ENCODE results near the gene CHD1L.

- TF ChIP-seq EGR1 (IDR thresholded peaks at IDR 0.05) (no peak), CREB1 (IDR thresholded peaks at IDR 0.05; ENCODE audit: low read depth) (no peak), MAX (IDR thresholded peaks at IDR 0.05) (no peak), TAF1 (IDR thresholded peaks at IDR 0.05; ENCODE audit: low read depth) (no peak), EP300 (IDR thresholded peaks at IDR 0.05; ENCODE audit: borderline replicate concordance) (no peak), REST (IDR thresholded peaks at IDR 0.05; ENCODE audit: low read depth) (no peak), NFIC (IDR thresholded peaks at IDR 0.05) (no peak), TEAD4 (IDR thresholded peaks at IDR 0.05) (no peak), YY1 (IDR thresholded peaks at IDR 0.05; ENCODE audit: low read depth) (no peak), RAD21 (IDR thresholded peaks at IDR 0.05; ENCODE audit: low read depth) (no peak), FOXM1 (IDR thresholded peaks at IDR 0.05; ENCODE audit: borderline replicate concordance, low read depth) (no peak), TCF12 (IDR thresholded peaks at IDR 0.05; ENCODE audit: low read depth) (no peak), CEBPB (IDR thresholded peaks at IDR 0.05) (no peak), USF1 (IDR thresholded peaks at IDR 0.05) (no peak)
These were observed 18.5 kb downstream of the CHD1L start for GRCh38 chr1:147260956-147261355.

All from Ishikawa (cell line).